Activated naive CD4-positive, alpha-beta T cell treated with anti-CD3 and anti-CD28 coated beads, Interleukin-2, amount 10 ng/mL, durations not matched to agents 7 days and 5 days (primary cell): ENCODE results near the gene BRICD5.
A peak's percentile ranks its signal among the peaks of the same experiment; 100 is the strongest.
"Not testable (repeated sequence)": the region's sequence is repeated elsewhere in the genome, so short reads cannot be mapped to it uniquely, and the experiment has no call there.

Source experiments
- CTCF ChIA-PET: fragments of 350-600 bp; sonication (Branson Sonifier 250); formaldehyde crosslinking; loops from one replicate; lab custom pipeline; 2021; ENCODE audit warnings: antibody characterized with exemption; lab: Charles Lee
- DNase-seq: peaks from one replicate; pipeline ENCODE4 v3.0.0-alpha.2; 2020
- H3K27ac Mint-ChIP-seq: one replicate; pipeline ENCODE4 v1.8.0; 2021; ENCODE audit warnings: mild to moderate bottlenecking, moderate library complexity, mixed read lengths
- H3K27me3 Mint-ChIP-seq: one replicate; pipeline ENCODE4 v1.8.0; 2021; ENCODE audit warnings: mild to moderate bottlenecking, mixed read lengths
- H3K36me3 Mint-ChIP-seq: one replicate; pipeline ENCODE4 v1.8.0; 2021; ENCODE audit warnings: mixed read lengths
- H3K4me1 Mint-ChIP-seq: one replicate; pipeline ENCODE4 v1.8.0; 2021; ENCODE audit warnings: mixed read lengths
- H3K4me3 Mint-ChIP-seq: one replicate; pipeline ENCODE4 v1.8.0; 2021; ENCODE audit warnings: mild to moderate bottlenecking, moderate library complexity, mixed read lengths
- H3K9me3 Mint-ChIP-seq: one replicate; pipeline ENCODE4 v1.8.0; 2021; ENCODE audit warnings: mixed read lengths

The BRICD5 gene

DNA sequence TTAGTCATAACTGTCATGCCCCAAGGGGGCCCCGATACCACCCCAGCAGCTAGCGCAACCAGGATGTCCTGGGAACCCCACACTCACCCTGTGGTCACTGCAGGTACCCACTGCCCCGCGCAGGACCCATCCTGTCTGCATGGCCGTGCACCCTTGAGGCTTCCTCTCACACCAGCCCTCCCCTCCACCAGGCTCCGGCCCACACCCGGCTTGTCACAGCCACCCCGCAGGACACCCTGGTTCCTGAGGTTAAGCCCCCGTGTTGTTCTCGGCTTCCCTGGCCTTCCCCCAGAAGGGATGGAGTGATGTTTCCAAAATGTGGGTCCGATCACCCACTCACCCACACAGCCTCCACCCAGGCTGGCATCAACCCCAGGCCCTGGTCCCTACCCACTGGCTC, 33.1 kb upstream of the BRICD5 start:
- peaks cover 5% of the 10 kb centered on the region for H3K4me1 Mint-ChIP-seq
- no peak overlapping the region for H3K4me3 Mint-ChIP-seq
- no peaks in the 10 kb centered on the region for H3K27me3 Mint-ChIP-seq
- no peak for DNase-seq
- CTCF ChIA-PET = no interaction called here
- peaks cover 9% of the 10 kb centered on the region for H3K36me3 Mint-ChIP-seq
- no peaks in the 10 kb centered on the region for H3K9me3 Mint-ChIP-seq
- no peak overlapping the region for H3K27ac Mint-ChIP-seq

DNA sequence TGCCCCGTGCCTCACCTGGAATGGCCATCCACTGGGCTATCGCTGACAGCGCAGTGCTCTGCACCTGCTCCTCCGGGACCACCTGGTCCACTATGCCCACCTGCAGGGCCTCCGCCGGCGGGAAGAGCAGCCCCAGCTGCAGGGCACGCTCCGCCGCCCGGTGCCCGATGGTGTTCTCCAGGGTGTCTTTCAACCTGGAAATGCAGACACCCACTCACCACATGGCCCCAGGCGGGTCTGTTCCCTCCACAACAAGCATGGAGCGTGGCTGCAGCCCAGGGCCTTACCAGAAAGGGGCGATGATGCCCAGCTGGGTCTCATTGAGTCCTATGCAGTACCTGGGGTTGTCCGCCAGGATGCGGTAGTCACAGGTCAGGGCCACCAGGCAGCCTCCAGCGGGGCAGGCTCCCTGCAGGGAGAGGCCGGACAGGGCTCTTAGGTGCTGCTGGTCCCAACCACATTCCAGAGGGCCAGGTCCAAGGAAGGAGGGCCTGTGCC, 32.4 kb upstream of the BRICD5 start:
- peaks cover 5% of the 10 kb centered on the region for H3K4me1 Mint-ChIP-seq
- peaks cover 9% of the 10 kb centered on the region for H3K36me3 Mint-ChIP-seq
- CTCF ChIA-PET = no interaction called here
- H3K27me3 Mint-ChIP-seq = peaks cover 7% of the 10 kb centered on the region
- no peaks in the 10 kb centered on the region for H3K9me3 Mint-ChIP-seq
- no peak overlapping the region for H3K4me3 Mint-ChIP-seq
- H3K27ac Mint-ChIP-seq = no peak overlapping the region
- DNase-seq = no peak

- CTCF ChIA-PET = no interaction called here
- Mint-ChIP-seq H3K4me1 (peaks cover 5% of the 10 kb centered on the region), H3K36me3 (peaks cover 9% of the 10 kb centered on the region), H3K27me3 (peaks cover 9% of the 10 kb centered on the region), H3K4me3 (no peak overlapping the region), H3K27ac (peak overlapping the region; percentile 53), H3K9me3 (no peaks in the 10 kb centered on the region)
- no peak for DNase-seq
Measured at GRCh38 chr16:2242598-2242997, 31.9 kb upstream of the BRICD5 start.

GRCh38 chr16:2240331-2240730, 29.7 kb upstream of the BRICD5 start:
- H3K27ac Mint-ChIP-seq, CTCF ChIA-PET, H3K4me1 Mint-ChIP-seq, H3K4me3 Mint-ChIP-seq, H3K9me3 Mint-ChIP-seq, H3K36me3 Mint-ChIP-seq, DNase-seq: not testable (repeated sequence)
- H3K27me3 Mint-ChIP-seq = peaks cover 32% of the 10 kb centered on the region

- peaks cover 5% of the 10 kb centered on the region for H3K4me1 Mint-ChIP-seq
- CTCF ChIA-PET = no interaction called here
- H3K27me3 Mint-ChIP-seq = peaks cover 38% of the 10 kb centered on the region
- no peaks in the 10 kb centered on the region for H3K9me3 Mint-ChIP-seq
- H3K27ac Mint-ChIP-seq = no peak overlapping the region
- DNase-seq = no peak
- H3K4me3 Mint-ChIP-seq = no peak overlapping the region
- peaks cover 12% of the 10 kb centered on the region for H3K36me3 Mint-ChIP-seq
Measured at GRCh38 chr16:2238838-2239675, 28.4 kb upstream of the BRICD5 start.

GRCh38 chr16:2238150-2238837, 27.6 kb upstream of the BRICD5 start:
- DNase-seq = no peak
- H3K4me1 Mint-ChIP-seq = peaks cover 3% of the 10 kb centered on the region
- no peak overlapping the region for H3K27ac Mint-ChIP-seq
- H3K9me3 Mint-ChIP-seq = no peaks in the 10 kb centered on the region
- H3K4me3 Mint-ChIP-seq = no peak overlapping the region
- H3K36me3 Mint-ChIP-seq = peaks cover 10% of the 10 kb centered on the region
- peaks cover 38% of the 10 kb centered on the region for H3K27me3 Mint-ChIP-seq
- CTCF ChIA-PET = no interaction called here

DNA sequence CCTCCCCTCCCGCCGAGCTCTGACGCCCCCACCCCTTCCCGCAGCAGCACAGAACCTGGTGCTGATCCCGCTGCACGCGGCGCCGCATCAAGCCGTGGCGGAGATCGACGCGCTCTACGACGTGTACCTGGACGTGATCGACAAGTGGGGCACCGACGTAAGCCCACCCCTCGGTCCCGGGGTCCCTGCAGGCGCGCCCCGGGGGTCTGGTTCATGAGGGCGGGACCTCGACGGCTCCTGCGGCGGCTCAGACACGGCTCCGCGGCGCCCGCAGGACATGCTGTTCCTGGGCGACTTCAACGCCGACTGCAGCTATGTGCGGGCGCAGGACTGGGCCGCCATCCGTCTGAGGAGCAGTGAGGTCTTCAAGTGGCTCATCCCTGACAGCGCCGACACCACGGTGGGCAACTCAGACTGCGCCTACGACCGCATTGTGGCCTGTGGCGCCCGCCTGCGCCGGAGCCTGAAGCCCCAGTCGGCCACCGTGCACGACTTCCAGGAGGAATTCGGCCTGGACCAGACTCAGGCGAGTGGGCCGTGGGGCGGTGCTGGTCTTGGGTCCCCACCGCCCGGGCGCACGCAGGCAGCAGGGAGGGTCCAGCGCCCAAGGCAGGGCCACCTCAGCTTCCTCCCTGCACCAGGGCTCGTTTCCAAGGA, 27.0 kb upstream of the BRICD5 start:
- Mint-ChIP-seq H3K27ac (no peak overlapping the region), H3K36me3 (peaks cover 10% of the 10 kb centered on the region), H3K27me3 (peaks cover 38% of the 10 kb centered on the region), H3K4me1 (peaks cover 3% of the 10 kb centered on the region), H3K4me3 (no peak overlapping the region), H3K9me3 (no peaks in the 10 kb centered on the region)
- CTCF ChIA-PET = no interaction called here
- DNase-seq = no peak

GRCh38 chr16:2237102-2237482, 26.4 kb upstream of the BRICD5 start:
- H3K27ac Mint-ChIP-seq = no peak overlapping the region
- no peak overlapping the region for H3K4me3 Mint-ChIP-seq
- CTCF ChIA-PET = no interaction called here
- peaks cover 38% of the 10 kb centered on the region for H3K27me3 Mint-ChIP-seq
- no peak for DNase-seq
- H3K36me3 Mint-ChIP-seq = peaks cover 7% of the 10 kb centered on the region
- no peaks in the 10 kb centered on the region for H3K9me3 Mint-ChIP-seq
- H3K4me1 Mint-ChIP-seq = no peaks in the 10 kb centered on the region

- Mint-ChIP-seq H3K4me1 (no peaks in the 10 kb centered on the region), H3K27ac (no peak within 1 kb of the TSS), H3K36me3 (peaks cover 8% of the 10 kb centered on the region), H3K4me3 (no peak within 1 kb of the TSS), H3K27me3 (peaks cover 38% of the 10 kb centered on the region), H3K9me3 (no peaks in the 10 kb centered on the region)
- no peak for DNase-seq
- CTCF ChIA-PET = no interaction called here
Measured at GRCh38 chr16:2236337-2237101, 25.9 kb upstream of the BRICD5 start, which contains the start of gene DNASE1L2. Gene DNASE1L2, plus strand, starts transcription at chr16:2236444. Its CDS starts 373 bp downstream, at chr16:2236817.

DNA sequence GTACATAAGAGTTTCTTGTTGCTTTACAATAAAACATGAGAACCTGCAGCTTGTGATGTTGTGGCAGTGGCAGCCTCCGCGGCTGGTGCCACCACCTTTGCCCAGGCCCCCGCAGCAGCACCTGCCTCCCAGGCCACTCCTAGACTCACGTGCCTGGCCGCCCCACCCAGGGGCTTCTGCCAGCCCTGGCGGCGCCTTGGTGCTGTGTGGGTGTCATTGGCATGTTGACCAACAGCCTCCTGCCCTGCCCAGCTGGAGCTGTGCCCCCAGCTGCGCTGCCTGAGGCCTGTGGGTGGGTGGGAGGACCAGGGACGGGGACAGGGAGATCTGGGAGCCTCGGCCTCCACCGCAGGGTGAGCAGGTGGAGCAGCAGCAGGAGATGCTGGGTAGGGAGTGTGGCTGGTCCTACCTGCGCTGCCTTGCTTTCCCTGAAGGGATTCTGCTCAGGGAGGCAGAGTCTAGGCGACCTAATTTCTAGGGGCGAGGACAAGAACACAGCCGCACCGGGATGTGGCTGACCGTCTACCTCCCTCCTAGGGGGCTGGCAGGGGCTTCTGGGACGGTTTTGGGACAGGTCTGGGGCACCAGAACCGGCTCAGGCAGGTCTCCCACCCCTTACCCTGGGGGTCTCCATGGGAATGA, 25.2 kb upstream of the BRICD5 start:
- CTCF ChIA-PET = no interaction called here
- no peaks in the 10 kb centered on the region for H3K9me3 Mint-ChIP-seq
- H3K4me1 Mint-ChIP-seq = no peaks in the 10 kb centered on the region
- H3K36me3 Mint-ChIP-seq = peaks cover 8% of the 10 kb centered on the region
- DNase-seq = no peak
- H3K27ac Mint-ChIP-seq = no peak overlapping the region
- peaks cover 38% of the 10 kb centered on the region for H3K27me3 Mint-ChIP-seq
- H3K4me3 Mint-ChIP-seq = no peak overlapping the region

DNA sequence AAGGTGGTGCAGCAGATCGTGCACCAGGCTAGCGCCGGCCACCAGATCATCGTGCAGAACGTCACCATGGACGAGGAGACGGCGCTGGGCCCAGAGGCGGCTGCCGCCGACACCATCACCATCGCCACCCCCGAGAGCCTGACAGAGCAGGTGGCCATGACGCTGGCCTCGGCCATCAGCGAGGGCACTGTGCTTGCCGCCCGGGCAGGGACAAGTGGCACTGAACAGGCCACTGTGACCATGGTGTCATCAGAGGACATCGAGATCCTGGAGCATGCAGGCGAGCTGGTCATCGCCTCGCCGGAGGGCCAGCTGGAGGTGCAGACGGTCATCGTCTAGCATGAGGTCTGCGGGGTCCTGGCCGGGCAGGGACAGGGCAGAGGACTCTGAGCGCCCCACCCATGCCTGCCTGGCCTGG, 24.6 kb upstream of the BRICD5 start:
- H3K4me3 Mint-ChIP-seq = no peak overlapping the region
- CTCF ChIA-PET = no interaction called here
- H3K27me3 Mint-ChIP-seq = peaks cover 38% of the 10 kb centered on the region
- no peaks in the 10 kb centered on the region for H3K4me1 Mint-ChIP-seq
- no peak for DNase-seq
- H3K27ac Mint-ChIP-seq = no peak overlapping the region
- H3K9me3 Mint-ChIP-seq = no peaks in the 10 kb centered on the region
- H3K36me3 Mint-ChIP-seq = peaks cover 8% of the 10 kb centered on the region

GRCh38 chr16:2234813-2235170, 24.1 kb upstream of the BRICD5 start:
- Mint-ChIP-seq H3K27me3 (peaks cover 38% of the 10 kb centered on the region), H3K36me3 (peaks cover 9% of the 10 kb centered on the region), H3K4me3 (no peak overlapping the region), H3K27ac (no peak overlapping the region), H3K4me1 (no peaks in the 10 kb centered on the region), H3K9me3 (no peaks in the 10 kb centered on the region)
- no peak for DNase-seq
- CTCF ChIA-PET = no interaction called here

DNA sequence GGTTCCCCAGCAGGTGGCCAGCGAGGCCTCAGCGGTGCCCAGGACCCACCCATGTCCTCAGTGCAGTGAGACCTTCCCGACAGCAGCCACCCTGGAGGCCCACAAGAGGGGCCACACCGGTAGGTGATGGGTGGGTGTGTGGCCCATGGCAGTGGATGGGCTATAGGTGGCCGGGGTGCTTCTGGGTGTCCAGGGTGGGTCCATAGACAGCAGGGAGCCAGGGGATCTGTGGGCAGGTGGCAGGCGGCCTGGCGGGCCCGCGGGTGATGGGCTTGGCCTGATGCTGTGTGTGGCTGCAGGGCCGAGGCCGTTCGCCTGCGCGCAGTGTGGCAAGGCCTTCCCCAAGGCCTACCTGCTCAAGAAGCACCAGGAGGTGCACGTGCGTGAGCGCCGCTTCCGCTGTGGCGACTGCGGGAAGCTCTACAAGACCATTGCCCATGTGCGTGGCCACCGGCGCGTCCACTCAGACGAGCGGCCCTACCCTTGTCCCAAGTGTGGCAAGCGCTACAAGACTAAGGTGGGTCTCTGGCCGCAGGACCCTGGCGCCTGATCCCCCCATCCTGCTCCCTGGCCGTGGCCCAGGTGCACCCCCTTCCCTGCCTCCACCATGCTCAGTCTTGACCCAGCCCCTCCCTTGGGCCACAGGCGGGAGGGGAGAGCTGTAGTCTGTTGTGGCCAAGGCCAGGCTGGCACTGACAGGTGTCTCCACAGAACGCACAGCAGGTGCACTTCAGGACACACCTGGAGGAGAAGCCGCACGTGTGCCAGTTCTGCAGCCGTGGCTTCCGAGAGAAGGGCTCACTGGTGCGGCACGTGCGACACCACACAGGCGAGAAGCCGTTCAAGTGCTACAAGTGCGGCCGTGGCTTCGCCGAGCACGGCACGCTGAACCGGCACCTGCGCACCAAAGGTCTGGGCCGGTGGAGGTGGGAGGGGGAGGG, 23.5 kb upstream of the BRICD5 start:
- peaks cover 38% of the 10 kb centered on the region for H3K27me3 Mint-ChIP-seq
- no peak for DNase-seq
- H3K27ac Mint-ChIP-seq = no peak overlapping the region
- H3K4me1 Mint-ChIP-seq = no peaks in the 10 kb centered on the region
- CTCF ChIA-PET = no interaction called here
- H3K4me3 Mint-ChIP-seq = no peak overlapping the region
- no peaks in the 10 kb centered on the region for H3K9me3 Mint-ChIP-seq
- H3K36me3 Mint-ChIP-seq = peaks cover 12% of the 10 kb centered on the region
